ENCODE results near the gene ARX.

DNA sequence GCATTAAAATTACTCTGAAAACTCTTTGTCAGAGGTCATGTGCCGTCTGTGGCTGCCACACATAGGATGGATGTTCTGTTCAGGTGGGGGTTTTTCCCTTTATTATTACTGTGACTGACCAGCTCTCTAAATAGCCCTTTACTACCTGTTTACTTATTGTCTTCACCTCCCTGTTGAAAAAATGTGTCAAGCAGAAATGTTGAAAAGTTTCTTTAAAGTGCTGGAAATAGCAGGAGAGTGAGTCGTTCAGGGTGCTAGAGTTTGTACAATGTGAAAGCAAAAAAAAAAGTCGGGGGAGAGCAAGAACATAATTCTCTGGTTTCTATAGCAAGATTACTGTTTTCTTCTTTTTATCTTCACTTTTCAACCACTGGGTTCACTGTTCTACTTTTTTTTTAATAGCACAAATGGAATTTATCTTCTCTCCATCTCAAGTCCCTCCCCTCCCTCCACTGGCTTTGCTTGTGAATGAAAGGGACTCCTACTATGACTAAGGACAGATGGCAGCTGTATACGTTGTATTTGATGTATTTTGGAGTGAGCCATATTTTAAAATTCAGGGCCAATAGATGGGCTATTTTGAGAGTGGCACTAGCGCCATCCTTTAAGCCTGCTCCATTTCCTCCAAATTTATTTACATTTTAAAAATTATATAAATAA, 33.3 kb downstream of the ARX start:
- no peak for TF ChIP-seq CTCF (IDR thresholded peaks at IDR 0.05)
- TF ChIP-seq POLR2AphosphoS5 (IDR thresholded peaks at IDR 0.05), result no peak
